AG10803 (cell line): ENCODE measurements around the gene KHSRP.
A peak's percentile ranks its signal among the peaks of the same experiment; 100 is the strongest.
"Not testable (repeated sequence)": the region's sequence is repeated elsewhere in the genome, so short reads cannot be mapped to it uniquely, and the experiment has no call there.

Experiments
- DNase-seq: peaks from one replicate; pipeline ENCODE4 v3.0.0; 2010; ENCODE audit warnings: low read depth
- H3K4me3 ChIP-seq: 2 replicates; pipeline ENCODE4 v1.5.1; 2011; ENCODE audit warnings: mild to moderate bottlenecking, low read length, control low read depth
- TF ChIP-seq, protein P1 (sequence below): conservative IDR thresholded peaks from 2 replicates; pipeline ENCODE4 v1.5.1; 2011; ENCODE audit warnings: mild to moderate bottlenecking, low read length, control low read depth, inconsistent platforms

KHSRP gene

GRCh38 chr19:6409346-6409745 is 15.3 kb downstream of the KHSRP start:
- TF ChIP-seq, protein P1, sequence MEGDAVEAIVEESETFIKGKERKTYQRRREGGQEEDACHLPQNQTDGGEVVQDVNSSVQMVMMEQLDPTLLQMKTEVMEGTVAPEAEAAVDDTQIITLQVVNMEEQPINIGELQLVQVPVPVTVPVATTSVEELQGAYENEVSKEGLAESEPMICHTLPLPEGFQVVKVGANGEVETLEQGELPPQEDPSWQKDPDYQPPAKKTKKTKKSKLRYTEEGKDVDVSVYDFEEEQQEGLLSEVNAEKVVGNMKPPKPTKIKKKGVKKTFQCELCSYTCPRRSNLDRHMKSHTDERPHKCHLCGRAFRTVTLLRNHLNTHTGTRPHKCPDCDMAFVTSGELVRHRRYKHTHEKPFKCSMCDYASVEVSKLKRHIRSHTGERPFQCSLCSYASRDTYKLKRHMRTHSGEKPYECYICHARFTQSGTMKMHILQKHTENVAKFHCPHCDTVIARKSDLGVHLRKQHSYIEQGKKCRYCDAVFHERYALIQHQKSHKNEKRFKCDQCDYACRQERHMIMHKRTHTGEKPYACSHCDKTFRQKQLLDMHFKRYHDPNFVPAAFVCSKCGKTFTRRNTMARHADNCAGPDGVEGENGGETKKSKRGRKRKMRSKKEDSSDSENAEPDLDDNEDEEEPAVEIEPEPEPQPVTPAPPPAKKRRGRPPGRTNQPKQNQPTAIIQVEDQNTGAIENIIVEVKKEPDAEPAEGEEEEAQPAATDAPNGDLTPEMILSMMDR, result no peak
- H3K4me3 ChIP-seq, result no peak overlapping the region
- DNase-seq, result no peak

- no peak for DNase-seq
- no peak overlapping the region for H3K4me3 ChIP-seq
- TF ChIP-seq, protein P1, result no peak
These were observed 18.2 kb downstream of the KHSRP start for GRCh38 chr19:6406401-6406800.

GRCh38 chr19:6402837-6403608 is 21.6 kb downstream of the KHSRP start:
- TF ChIP-seq, protein P1, result no peak
- H3K4me3 ChIP-seq, result no peak overlapping the region
- DNase-seq, result peak; percentile 54

GRCh38 chr19:6402058-6402457 is 22.6 kb downstream of the KHSRP start:
- H3K4me3 ChIP-seq, result no peak overlapping the region
- DNase-seq, result no peak
- TF ChIP-seq, protein P1, result no peak

DNA sequence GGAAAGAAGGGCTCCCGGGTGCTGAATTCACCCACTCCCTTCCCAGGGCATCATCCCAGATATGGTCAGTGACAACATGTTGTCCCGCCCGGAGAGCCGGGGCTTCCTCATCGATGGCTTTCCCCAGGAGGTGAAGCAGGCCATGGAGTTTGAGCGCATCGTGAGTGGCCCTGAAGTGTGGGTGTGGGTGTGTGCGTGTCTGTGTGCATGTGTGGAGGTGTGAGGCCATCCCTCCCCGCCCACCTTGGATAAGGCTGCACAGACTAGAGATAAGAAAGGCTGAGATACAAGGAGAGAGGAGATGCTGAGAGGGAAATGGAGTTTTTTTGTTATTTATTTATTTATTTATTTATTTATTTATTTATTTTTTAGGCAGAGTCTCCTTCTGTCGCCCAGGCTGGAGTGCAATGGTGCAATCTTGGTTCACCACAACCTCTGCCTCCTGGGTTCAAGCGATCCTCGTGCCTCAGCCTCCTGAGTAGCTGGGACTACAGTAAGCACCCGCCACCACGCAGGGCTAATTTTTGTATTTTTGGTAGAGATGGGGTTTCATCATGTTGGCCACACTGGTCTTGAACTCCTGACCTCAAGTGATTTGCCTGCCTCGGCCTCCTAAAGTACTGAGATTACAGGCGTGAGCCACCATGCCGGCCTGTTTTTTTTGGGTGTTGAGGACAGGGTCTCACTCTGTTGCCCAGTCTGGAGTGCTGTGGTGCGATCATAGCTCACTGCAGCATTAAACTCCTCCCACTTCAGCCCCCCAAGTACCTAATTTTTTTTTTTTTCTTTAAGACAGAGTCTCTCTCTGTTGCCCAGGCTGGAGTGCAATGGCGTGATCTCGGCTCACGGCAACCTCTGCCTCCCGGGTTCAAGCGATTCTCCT is 24.3 kb downstream of the KHSRP start:
- H3K4me3 ChIP-seq, DNase-seq: not testable (repeated sequence)

- H3K4me3 ChIP-seq, result no peak overlapping the region
- TF ChIP-seq, protein P1, result no peak
- DNase-seq, result no peak
These were observed 28.3 kb downstream of the KHSRP start for GRCh38 chr19:6396305-6396704.

- TF ChIP-seq, protein P1, result no peak
- DNase-seq, result no peak
- no peak overlapping the region for H3K4me3 ChIP-seq
These were observed 29.8 kb downstream of the KHSRP start for GRCh38 chr19:6394831-6395230.
